NK-92 (cell line): ENCODE results near the gene TFRC.
"Not testable (repeated sequence)": the region's sequence is repeated elsewhere in the genome, so short reads cannot be mapped to it uniquely, and the experiment has no call there.

Experiments used
- DNase-seq: peaks from one replicate; lab custom pipeline; 2025; ENCODE audit not compliant: unreplicated experiment; lab: John Stamatoyannopoulos, UW

Gene TFRC

DNA sequence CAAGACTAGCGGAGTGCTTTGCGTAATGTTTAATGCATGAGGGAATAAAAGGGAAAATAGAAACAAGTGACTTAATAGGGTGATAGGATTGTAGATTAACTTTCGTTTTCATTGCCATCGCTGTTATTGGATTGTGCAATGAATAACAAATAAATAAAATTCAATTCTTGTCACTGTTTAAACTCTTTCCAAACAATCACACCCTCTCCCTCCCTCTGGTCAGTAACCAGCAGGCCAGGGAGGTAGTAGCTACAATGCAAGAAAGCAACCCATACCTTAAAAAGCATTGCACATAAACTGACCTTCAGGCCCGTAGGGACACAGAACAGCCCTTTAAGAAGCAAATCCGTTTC is 705 bp upstream of the TFRC start:
- DNase-seq = no peak

DNA sequence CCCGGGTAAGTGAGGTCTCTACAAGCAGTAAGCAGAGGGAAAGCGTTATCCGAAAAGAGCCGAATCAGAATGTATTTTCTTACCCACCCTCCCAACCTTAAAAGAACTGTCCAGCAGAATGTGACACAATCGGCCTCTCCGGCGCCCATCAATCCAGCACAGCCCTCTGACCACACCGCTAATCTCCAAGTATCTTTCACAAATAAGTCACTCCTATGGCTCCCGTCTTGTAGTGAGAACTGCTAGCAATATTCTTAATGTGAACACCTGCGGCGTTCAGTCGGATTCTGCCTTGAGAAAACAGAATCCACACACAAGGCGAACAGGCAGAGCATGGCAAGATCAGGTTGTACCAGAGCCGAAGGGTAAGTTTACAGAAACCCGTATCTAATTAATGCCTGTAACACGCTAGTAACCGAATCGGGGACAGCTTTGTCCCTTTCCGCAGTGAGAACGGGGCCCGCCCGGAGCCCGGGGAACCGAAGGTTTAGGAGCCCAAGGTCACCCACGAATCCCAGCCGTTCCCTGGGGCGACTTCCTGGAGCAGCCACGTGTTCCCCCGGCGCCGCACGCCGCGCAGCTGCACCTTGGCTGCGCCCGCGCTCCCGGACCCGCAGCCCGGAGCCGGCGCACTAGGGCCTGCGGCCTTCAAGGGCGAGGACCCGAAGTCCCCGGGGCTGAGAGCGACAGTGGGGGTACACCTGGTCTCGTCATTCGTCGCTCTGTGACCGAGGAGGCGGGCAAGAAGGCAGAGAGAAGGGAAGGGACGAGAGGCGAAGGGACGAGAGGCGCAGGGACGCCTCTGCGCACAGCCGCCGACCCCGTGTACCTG is 672 bp downstream of the TFRC start:
- no peak for DNase-seq

DNA sequence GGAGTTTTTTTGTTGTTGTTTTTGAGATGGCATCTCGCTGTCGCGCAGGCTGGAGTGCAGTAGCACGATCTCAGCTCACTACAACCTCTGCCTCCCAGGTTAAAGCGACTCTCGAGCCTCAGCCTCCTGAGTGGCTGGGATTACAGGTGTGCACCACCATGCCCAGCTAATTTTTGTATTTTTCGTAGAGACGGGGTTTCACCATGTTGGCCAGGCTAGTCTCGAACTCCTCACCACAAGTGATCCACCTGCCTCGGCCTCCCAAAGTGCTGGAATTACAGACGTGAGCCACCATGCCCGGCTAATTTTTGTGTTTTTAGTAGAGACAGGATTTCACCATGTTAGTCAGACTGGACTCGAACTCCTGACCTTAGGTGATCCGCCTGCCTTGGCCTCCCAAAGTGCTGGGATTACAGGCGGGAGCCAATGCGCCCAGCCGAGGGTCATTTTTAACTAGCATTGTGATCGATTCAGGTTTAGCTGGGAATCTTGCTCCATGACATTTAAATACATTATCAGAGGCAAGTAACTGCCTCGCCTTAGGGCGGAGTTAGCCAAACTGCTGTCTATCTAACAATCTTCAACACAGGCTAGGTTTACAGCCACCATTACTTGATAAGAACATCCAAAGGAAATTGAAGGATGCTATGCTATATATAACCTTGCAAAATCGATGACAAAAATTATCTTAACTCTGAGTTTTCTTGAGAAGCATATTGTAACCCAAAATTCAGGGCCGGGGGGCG is 1.6 kb downstream of the TFRC start:
- DNase-seq = not testable (repeated sequence)

GRCh38 chr3:196079682-196080081 is 2.2 kb downstream of the TFRC start:
- DNase-seq = no peak

GRCh38 chr3:196075013-196075412 is 6.9 kb downstream of the TFRC start:
- DNase-seq = no peak

DNA sequence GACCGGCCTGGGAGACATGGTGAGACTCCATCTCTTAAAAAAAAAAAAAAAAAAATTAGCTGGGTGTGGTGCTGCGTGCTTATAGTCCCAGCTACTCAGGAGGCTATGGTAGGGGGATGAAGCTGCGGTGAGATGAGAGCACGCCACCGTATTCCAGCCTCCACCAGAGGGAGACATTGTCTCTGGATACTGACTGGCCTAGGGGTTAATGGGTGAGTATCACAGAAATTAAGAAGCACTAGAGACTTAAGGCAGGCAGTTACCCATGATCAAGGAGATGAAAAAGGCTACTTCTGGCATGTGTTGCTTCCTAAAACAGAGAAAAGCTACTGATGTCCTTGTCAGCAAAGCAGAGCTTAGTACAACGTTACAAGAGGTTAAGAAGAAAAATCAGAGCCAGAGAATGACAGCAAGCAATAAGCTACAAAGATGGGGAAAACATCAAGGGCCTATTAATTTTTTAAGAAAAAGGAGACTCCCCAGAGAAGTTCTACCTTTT is 8.6 kb downstream of the TFRC start:
- no peak for DNase-seq

DNA sequence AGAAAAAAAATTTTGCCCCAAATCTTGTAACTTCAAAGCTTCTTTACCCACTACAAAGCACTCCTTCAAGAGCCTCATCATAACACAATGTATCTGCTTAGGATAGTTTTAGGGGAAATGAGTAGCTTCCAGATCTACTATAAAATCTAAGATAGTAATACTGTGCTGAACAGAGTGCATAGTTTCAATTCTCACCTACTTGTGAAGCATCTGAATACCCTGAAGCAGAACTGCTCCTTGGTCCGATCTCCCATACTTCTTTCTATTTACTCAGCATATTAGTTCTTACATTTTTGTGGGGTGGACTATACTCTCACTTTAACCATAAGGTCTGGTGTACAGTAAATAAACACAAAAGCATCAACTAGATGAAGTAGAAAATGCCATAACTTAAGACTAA is 9.6 kb downstream of the TFRC start:
- no peak for DNase-seq

DNA sequence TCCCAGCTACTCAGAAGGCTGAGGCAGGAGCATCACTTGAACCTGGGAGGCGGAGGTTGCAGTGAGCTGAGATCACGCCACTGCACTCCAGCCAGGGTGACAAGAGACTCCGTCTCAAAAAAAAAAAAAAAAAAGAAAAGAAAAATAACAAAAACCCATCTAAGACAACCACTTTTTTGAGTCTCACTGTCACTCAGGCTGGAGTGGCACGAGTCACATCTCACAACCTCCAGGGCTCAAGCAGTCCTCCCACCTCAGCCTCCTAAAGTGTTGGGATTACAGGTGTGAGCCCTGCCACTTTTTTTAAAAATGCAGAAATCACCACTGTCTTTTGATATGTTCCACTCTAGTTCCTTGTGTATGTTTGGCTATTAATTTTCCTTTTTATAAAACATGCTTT is 13.1 kb downstream of the TFRC start:
- DNase-seq = not testable (repeated sequence)

- no peak for DNase-seq
Measured at GRCh38 chr3:196067439-196067838, 14.5 kb downstream of the TFRC start.

- DNase-seq = no peak
Measured at GRCh38 chr3:196063971-196064370, 17.9 kb downstream of the TFRC start.

GRCh38 chr3:196063456-196063855 is 18.4 kb downstream of the TFRC start:
- no peak for DNase-seq

DNA sequence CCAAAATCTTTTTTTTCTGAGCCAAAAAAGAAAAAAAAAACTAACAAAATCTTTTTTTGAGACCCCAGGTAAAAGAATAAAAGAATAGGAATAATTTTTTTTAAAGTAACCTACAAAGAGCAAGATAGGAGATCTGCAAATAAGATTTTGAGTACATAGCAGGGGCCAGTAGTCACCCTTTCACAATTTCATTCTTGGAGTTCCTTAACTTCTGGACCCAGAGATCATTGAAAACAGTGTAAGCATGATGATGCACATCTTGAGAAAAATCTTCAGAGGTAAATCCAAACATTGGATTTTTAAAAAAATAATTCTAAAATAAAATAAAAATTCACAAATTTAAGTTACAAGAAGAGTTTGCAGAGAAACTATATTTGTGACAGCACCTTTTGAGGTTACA is 18.8 kb downstream of the TFRC start:
- DNase-seq = no peak

DNA sequence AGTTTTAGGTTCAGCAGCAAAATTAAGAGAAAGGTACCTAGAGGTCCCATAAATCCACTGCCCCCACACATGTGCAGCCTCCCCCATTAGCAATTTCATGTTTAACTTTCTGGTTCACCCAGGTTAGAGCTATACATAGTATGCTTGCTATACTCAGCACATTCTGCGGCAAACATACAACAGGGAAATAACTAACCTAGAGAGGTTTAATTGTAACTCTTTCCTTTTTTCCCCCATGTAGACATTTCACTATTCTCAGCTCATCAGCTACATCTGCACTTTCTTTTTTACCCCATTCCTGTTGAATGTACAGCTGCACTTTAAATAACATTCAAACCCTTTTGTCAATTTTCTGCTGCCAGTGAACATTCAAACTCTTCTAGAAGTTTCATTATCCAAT is 21.1 kb downstream of the TFRC start:
- DNase-seq = no peak

DNA sequence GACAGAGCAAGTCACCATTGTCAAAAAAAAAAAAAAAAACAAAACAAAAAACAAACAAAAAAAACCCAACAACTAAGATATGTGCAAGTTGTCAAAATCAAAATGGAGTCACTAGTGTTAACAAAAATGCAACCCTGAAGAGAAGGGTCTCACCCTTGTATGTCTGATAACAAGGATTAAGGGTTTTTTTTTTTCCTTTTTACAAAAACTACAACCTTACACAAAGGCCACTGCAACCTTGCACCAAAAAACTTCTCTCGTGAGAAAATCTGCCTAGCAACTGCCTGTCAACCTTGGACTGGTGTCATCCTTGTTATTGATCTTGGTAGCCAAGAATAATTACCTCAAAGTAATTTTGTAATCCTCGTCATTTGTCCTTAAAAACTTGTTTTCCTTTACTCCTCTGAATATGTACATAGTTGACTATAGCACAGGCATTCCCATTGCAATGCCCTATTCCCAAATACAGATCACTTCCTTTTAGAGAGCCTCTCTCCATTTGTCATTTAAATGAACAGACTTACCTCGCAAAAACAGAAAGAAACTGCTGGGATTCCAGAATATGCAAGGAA is 24.0 kb downstream of the TFRC start:
- DNase-seq = no peak

- not testable (repeated sequence) for DNase-seq
Measured at GRCh38 chr3:196056371-196056770, 25.5 kb downstream of the TFRC start.

DNA sequence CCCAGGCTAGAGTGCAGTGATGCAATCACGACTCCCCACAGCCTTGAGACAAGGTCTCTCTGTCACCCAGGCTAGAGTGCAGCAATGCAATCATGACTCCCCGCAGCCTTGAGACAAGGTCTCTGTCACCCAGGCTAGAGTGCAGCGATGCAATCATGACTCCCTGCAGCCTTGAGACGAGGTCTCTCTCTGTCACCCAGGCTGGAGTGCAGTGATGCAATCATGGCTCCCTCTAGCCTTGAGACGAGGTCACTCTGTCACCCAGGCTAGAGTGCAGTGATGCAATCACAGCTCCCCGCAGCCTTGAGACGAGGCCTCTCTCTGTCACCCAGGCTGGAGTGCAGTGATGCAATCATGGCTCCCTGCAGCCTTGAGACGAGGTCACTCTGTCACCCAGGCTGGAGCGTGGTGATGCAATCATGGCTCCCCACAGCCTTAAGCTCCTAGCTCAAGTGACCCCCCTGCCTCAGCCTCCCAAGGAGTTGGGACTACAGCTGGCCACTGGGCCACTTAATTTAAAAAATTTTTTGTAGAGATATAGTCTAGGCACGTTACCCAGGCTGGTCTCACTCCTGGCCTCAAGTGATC is 26.1 kb downstream of the TFRC start:
- DNase-seq = no peak

DNA sequence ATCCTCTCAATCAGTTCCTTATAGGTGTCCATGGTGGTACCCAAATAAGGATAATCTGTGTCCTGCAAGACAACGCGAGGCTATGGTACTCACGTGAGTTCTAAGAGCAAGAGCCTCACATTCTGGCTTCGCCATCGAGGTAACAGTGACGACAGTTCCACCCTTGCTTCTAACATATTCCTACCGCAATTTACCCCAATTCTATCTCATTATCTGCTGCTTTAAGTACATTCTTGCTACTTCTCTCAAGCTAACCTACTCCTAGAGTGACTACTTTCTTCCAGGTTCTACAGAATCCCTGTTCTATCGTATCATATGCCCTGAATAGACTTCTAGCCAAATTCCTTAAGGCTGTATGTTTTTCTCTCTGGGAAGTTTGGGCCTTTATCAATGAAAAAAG is 26.6 kb downstream of the TFRC start:
- DNase-seq = no peak

GRCh38 chr3:196054661-196055060 is 27.2 kb downstream of the TFRC start:
- DNase-seq = no peak

DNA sequence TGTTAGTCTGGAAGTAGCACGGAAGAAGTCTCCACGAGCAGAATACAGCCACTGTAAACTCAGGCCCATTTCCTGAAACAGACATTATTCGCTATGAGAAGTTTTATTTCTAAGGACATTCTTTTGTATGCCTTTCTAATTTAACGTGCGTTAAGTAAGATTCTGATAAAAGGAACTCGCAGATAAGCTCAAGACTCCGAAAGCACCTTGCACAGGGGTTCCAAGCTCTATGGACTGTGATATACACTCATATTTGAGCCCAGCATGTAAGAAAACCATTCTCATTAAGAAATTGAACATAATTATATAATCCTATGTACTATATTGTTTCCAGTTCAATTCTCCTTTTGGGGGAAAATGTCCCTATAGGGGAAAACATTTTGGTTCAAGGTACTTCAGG is 28.4 kb downstream of the TFRC start:
- no peak for DNase-seq

DNA sequence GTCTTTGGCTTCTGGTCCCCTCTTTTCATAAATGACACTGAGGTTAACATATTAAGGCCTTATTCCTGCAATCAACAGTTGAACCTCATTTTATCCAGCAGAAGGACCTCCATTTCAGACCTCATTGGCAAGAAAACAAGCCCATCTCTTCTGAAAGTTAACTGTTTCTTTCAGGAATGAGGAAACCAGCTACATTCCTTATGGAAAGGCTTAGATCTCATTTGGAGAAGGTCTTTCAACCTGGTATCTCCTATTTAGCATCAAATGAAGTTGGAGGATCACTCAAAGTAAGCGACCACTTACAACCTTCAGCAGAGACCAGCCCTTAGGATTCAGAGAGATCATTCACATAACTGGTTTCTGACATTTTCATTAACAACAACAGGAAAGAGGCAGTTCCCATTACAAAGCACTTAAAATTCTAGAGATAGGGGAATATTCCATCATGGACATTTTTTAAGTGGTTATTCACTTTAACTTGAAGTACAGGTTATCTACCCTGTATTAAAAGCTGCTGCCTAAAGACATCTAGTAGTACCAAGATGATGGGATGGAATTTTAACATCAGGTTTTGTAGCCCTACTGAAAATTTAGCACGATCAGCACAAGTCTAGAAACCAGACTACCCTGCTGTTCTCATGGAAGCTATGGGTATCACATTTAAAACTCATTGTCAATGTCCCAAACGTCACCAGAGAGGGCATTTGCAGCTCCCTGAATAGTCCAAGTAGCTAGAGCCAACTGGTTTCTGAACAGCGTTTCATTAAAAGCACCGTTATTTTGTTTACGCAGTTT is 30.4 kb downstream of the TFRC start:
- DNase-seq = no peak

DNA sequence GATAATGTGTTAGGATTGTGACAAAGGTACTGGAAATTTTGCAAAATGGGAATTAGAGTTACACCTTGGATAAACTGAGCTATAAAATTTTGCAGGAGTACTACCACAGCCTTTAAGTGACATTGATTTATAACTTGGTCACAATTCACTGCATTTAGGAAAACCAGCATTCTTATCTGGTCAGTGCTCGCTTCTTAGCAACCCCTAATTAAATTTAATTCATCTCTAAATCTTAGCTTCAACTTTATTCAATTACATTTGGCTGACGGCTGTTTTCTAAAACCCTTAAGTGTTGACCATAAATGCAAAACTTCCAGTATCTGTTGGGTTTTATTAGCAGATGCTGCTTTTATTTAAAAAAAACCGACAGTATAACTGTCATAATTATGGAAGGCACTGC is 31.3 kb downstream of the TFRC start:
- DNase-seq = no peak
